ENCODE results near the gene POM121L2. TPM values are rescaled to one million over a fixed set of nuclear protein-coding genes. Genes with fewer than 3 reads are reported as not detected.

Gene POM121L2
- total RNA-seq, 1 donor from 2014 or later = not detected

Other genes starting within 250 kb of the POM121L2 start
- gene PRSS16, start 64.6 kb downstream of the POM121L2 start, total RNA-seq = 0.99 TPM
- 3.0 TPM for gene ZNF391, start 76.5 kb upstream of the POM121L2 start, total RNA-seq
- 12.6 TPM for gene ZNF184, start 160.8 kb upstream of the POM121L2 start, total RNA-seq